ENCODE data around the gene SREBF2. TPM values are rescaled to one million over a fixed set of nuclear protein-coding genes. Genes with fewer than 3 reads are reported as not detected.

Gene SREBF2
- total RNA-seq, 1 donor from 2014 or later = 206 TPM

DNA sequence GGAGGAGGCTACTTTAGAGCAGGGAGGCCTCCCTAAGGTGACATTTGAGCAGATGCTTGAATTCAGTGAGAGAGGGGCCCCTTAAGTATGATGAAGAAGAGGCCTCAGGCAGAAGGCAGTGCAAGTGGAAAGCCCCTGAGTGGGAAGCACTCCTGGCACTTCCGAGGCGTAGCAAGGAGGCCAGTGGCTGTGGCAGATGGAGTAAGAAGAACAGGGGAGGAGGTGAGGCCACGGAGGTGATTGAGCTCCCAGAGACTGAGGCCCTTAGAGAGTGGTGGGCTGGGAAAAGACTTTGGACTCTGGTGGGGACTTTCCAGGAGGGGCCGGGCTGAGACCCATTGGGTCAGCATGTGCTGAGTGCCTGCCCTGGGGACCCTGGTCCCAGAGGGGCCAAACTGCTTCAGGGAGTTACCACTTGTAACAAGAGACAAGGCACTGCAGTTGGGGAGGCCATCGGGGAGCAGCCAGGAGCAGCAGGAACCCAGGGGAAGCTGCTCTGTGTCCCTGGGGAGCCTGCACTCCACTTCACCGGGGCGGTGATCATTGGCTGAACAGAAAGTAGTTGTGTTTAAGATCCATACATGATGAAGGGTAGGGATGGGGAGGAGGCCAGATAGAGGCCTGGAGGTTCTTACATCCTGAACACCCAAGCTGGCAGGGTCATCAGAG is 116.5 kb downstream of the SREBF2 start:
- intact Hi-C loops (cut with DNase I) = no loop called here
- DNase-seq (ENCODE audit: low spot score) (no peak), ATAC-seq (no peak)

DNA sequence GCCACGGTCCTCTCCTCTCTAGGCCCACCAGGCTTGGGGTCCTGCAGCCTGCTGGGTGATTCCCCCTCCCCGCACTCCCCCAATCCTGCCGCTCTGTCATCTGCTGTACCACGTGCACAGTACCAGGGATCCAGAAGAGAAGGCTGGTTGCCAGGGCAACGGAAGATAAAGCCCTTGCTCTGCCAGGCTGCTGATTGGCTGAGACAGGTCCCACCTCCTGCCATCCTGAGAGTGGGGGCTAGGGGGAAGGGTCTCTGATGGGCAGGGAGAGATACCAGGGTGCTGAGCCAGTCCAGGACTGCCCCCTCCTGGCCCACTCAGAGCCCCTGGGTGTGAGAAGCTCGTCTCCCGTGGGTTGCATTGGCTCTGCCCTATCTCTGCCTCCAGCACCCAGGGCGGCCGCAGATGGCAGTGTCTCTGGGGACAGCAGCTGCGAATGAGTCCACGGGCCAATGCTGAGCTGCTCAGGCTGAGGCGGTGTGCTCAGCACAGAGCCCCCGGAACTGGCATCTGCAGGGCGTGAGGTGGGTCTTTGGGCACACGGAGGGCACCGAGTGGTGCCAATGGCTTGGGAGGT is 119.1 kb downstream of the SREBF2 start, which contains the start of gene SMIM45:
TSS of gene SMIM45 (plus strand) at position 253 of the 577 bp plus-strand sequence.
- DNase-seq (ENCODE audit: low spot score) = no peak
- ATAC-seq = no peak
- intact Hi-C loops (cut with DNase I) = no loop called here

- ATAC-seq = no peak
- intact Hi-C loops (cut with DNase I) = no loop called here
- no peak for DNase-seq (ENCODE audit: low spot score)
Measured at GRCh38 chr22:41952713-41953112, 119.8 kb downstream of the SREBF2 start.

Small RNA genes within 50 kb of the gene (microRNA-seq; reads per million reads assigned to microRNA genes)
- 161 reads per million, percentile 61 among the genes with 10 or more reads in this experiment for gene MIR33A

Other genes starting within 250 kb of the SREBF2 start
- gene PMM1, start 243.3 kb upstream of the SREBF2 start, total RNA-seq = 28.4 TPM
- gene DESI1, start 212.1 kb upstream of the SREBF2 start, total RNA-seq = 28.8 TPM
- 125 TPM for gene XRCC6, start 211.8 kb upstream of the SREBF2 start, total RNA-seq
- 97.2 TPM for gene SNU13, start 144.2 kb upstream of the SREBF2 start, total RNA-seq
- gene MEI1, start 133.6 kb upstream of the SREBF2 start, total RNA-seq = 2.9 TPM
- 8.4 TPM for gene CCDC134, start 32.4 kb upstream of the SREBF2 start, total RNA-seq
- 0.40 TPM for gene SHISA8, start 82.0 kb downstream of the SREBF2 start, total RNA-seq
- 1.2 TPM for gene TNFRSF13C, start 93.7 kb downstream of the SREBF2 start, total RNA-seq
- not detected for gene CENPM, start 114.0 kb downstream of the SREBF2 start, total RNA-seq
- 35.5 TPM for gene SEPTIN3, start 136.3 kb downstream of the SREBF2 start, total RNA-seq
- 9.4 TPM for gene WBP2NL, start 165.7 kb downstream of the SREBF2 start, total RNA-seq
- gene NAGA, start 237.7 kb downstream of the SREBF2 start, total RNA-seq = 17.0 TPM
- 12.8 TPM for gene PHETA2, start 241.1 kb downstream of the SREBF2 start, total RNA-seq
- 53.3 TPM for gene SMDT1, start 246.6 kb downstream of the SREBF2 start, total RNA-seq

Measured in sciatic nerve (tissue), 2 donors.